Measurements from ENCODE around the gene THBS1.

Gene THBS1

GRCh38 chr15:39584662-39585388 lies 3.9 kb downstream of the THBS1 start:
- no peak overlapping the region for H3K27ac ChIP-seq (ENCODE audit: low read depth, low read length)
- H3K9me2 ChIP-seq (replicated peaks; ENCODE audit: insufficient read depth, low read length) = no peaks in the 10 kb centered on the region
- H3K27me3 ChIP-seq (ENCODE audit: low read length) = no peaks in the 10 kb centered on the region
- H3K9ac ChIP-seq (ENCODE audit: low read length) = no peak overlapping the region
- H3K4me3 ChIP-seq (ENCODE audit: insufficient read depth, low read length, poor library complexity, severe bottlenecking) = no peak overlapping the region
- H3K79me2 ChIP-seq (ENCODE audit: insufficient read depth, low read length) = no peaks in the 10 kb centered on the region
- H3K4me2 ChIP-seq (ENCODE audit: low read depth, low read length, poor library complexity, severe bottlenecking) = no peak overlapping the region
- TF ChIP-seq EZH2phosphoT487 (conservative IDR thresholded peaks at IDR 0.05; ENCODE audit: low read length) (no peak), CTCF (IDR thresholded peaks at IDR 0.05; ENCODE audit: insufficient read depth, low read length, poor library complexity, severe bottlenecking) (no peak)
- no peaks in the 10 kb centered on the region for H4K20me1 ChIP-seq (ENCODE audit: low read depth, low read length)
- H2AFZ ChIP-seq (ENCODE audit: low read depth, low read length, severe bottlenecking) = no peak overlapping the region
- no peaks in the 10 kb centered on the region for H3K36me3 ChIP-seq (ENCODE audit: low read length)
- H3F3A ChIP-seq (ENCODE audit: insufficient read depth) = no peaks in the 10 kb centered on the region
- H3K9me3 ChIP-seq (ENCODE audit: insufficient read depth, low read length) = no peaks in the 10 kb centered on the region

DNA sequence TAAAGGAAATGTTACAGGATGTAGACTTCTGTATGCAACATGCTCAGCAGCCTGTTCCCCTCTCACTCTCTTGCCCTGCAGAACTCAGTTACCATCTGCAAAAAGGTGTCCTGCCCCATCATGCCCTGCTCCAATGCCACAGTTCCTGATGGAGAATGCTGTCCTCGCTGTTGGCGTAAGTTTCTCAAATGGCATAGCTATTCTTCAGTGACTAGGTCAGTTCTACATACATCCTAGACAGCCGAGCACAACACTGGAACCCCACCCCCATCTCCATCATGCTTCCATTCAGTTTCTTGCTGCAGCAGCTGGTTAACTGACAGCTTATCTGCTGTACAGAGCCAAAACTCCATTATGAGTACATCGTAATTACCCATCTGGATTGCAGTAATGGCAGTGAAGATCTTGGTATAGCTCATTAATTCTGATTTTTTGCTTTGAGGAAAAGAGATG lies 4.5 kb downstream of the THBS1 start:
- Histone ChIP-seq H3K4me2 (ENCODE audit: low read depth, low read length, poor library complexity, severe bottlenecking) (no peak overlapping the region), H3K9ac (ENCODE audit: low read length) (no peak overlapping the region), H3K36me3 (ENCODE audit: low read length) (no peaks in the 10 kb centered on the region), H3K4me3 (ENCODE audit: insufficient read depth, low read length, poor library complexity, severe bottlenecking) (no peak overlapping the region), H3K27ac (ENCODE audit: low read depth, low read length) (no peak overlapping the region), H3F3A (ENCODE audit: insufficient read depth) (no peaks in the 10 kb centered on the region), H3K79me2 (ENCODE audit: insufficient read depth, low read length) (no peaks in the 10 kb centered on the region), H3K9me3 (ENCODE audit: insufficient read depth, low read length) (no peaks in the 10 kb centered on the region), H3K9me2 (replicated peaks; ENCODE audit: insufficient read depth, low read length) (no peaks in the 10 kb centered on the region), H2AFZ (ENCODE audit: low read depth, low read length, severe bottlenecking) (no peak overlapping the region), H3K27me3 (ENCODE audit: low read length) (no peaks in the 10 kb centered on the region), H4K20me1 (ENCODE audit: low read depth, low read length) (no peaks in the 10 kb centered on the region)
- no peak for TF ChIP-seq CTCF (IDR thresholded peaks at IDR 0.05; ENCODE audit: insufficient read depth, low read length, poor library complexity, severe bottlenecking)

DNA sequence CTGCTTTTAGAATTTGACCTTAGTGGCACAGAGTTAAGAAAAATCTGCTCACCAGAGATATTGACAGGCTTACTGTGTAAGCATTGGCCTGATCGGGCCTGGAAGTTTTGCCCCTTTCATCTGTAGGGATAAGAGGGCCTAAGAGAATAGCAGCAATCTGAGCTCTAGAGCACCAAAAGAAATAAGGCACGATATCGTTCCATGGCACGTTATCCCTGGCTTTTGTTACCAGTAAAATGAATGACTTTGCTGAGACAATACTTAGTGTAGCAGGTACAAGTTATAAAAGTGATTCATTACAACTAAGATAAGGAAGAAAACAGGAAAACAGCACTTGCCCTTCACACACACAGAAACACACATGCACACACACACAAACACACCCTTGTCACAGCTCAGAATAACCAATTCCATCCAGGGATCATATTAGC lies 5.0 kb downstream of the THBS1 start:
- H3K36me3 ChIP-seq (ENCODE audit: low read length) = no peaks in the 10 kb centered on the region

More for the DNA sequence above, 5.0 kb downstream of the THBS1 start:
- H3K4me3 ChIP-seq (ENCODE audit: insufficient read depth, low read length, poor library complexity, severe bottlenecking) = no peak overlapping the region
- no peaks in the 10 kb centered on the region for H3K9me3 ChIP-seq (ENCODE audit: insufficient read depth, low read length)
- TF ChIP-seq EZH2phosphoT487 (conservative IDR thresholded peaks at IDR 0.05; ENCODE audit: low read length) = no peak
- TF ChIP-seq CTCF (IDR thresholded peaks at IDR 0.05; ENCODE audit: insufficient read depth, low read length, poor library complexity, severe bottlenecking) = no peak
- no peak overlapping the region for H2AFZ ChIP-seq (ENCODE audit: low read depth, low read length, severe bottlenecking)
- H3K79me2 ChIP-seq (ENCODE audit: insufficient read depth, low read length) = no peaks in the 10 kb centered on the region
- no peak overlapping the region for H3K27ac ChIP-seq (ENCODE audit: low read depth, low read length)
- H3F3A ChIP-seq (ENCODE audit: insufficient read depth) = no peaks in the 10 kb centered on the region
- no peak overlapping the region for H3K9ac ChIP-seq (ENCODE audit: low read length)
- no peaks in the 10 kb centered on the region for H3K9me2 ChIP-seq (replicated peaks; ENCODE audit: insufficient read depth, low read length)
- H3K27me3 ChIP-seq (ENCODE audit: low read length) = no peaks in the 10 kb centered on the region
- no peak overlapping the region for H3K4me2 ChIP-seq (ENCODE audit: low read depth, low read length, poor library complexity, severe bottlenecking)
- no peaks in the 10 kb centered on the region for H4K20me1 ChIP-seq (ENCODE audit: low read depth, low read length)

All from SU-DHL-6 (cell line).